CD4-positive, alpha-beta T cell treated with Interleukin-4 for 4 hours (primary cell): ENCODE measurements around the gene SAFB.

Experiments used
- DNase-seq: peaks from one replicate; pipeline ENCODE4 v3.0.0-alpha.2; 2020

The SAFB gene

DNA sequence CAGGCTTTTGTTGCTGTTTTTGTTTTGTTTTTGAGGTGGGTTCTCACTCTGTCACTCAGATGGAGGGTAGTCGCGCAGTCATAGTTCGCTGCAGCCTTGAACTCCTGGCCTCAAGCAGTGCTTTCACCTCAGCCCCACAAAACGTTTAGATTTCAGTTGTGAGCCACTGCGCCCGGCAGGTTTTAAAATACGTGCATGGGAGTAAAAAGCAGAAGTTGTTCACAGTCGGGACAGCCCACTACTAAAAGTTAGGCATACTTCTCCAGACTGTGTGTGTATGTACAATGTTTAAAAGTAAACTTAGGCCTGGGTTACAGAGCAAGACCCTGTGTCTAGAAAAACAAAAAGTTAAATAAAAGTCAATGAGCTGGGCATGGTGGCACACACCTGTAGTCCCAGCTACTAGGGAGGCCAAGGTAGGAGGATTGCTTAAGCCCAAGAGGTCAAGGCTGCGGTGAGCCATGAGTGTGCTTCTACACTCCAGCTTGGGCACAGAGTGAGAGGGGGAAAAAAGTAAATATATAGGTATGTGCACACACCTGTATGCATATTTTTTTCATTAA is 6.1 kb downstream of the SAFB start:
- no peak for DNase-seq

GRCh38 chr19:5631567-5632240 is 8.8 kb downstream of the SAFB start:
- DNase-seq: no peak

DNA sequence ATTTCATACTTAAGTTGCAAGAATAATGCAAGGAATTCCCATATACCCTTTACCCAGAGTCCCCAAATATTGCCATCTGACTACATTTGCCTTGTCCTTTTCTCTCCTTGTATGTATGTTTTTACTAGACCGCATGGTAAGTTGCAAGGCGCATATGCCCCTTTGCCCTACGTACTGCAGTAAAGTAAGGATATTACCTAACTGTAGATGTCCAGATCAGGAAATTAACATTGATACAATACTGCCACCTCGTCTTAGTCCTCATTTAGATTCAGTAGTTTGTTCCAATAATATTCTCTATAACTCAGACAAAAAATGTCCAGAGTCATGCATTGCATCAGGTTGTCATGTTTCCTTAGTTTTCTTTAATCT is 9.3 kb downstream of the SAFB start:
- DNase-seq: no peak

GRCh38 chr19:5632657-5633056 is 9.8 kb downstream of the SAFB start:
- DNase-seq: no peak

DNA sequence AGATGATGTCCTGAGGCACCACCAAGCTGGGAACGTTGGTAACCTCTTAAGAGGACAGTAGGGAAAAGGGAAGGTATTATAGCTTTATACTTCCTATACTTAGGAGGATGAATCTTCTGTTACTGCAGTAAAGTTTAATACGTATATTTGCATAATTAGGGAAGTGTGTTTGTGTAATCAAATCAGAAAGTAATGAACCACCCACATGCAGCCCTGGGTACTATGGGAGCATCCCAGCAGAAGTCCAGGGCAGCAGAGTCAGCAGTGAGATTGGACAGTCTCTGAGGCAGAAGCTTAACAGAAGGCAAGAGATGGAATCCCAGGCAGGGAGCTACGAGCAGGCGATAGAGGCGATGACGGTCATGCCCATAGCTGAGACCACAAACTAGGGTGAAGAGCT is 12.5 kb downstream of the SAFB start:
- no peak for DNase-seq

GRCh38 chr19:5637971-5638370 is 15.1 kb downstream of the SAFB start:
- no peak for DNase-seq

GRCh38 chr19:5641171-5641570 is 18.3 kb downstream of the SAFB start:
- no peak for DNase-seq

- DNase-seq: no peak
Observed at GRCh38 chr19:5642204-5642603, 19.3 kb downstream of the SAFB start.

DNA sequence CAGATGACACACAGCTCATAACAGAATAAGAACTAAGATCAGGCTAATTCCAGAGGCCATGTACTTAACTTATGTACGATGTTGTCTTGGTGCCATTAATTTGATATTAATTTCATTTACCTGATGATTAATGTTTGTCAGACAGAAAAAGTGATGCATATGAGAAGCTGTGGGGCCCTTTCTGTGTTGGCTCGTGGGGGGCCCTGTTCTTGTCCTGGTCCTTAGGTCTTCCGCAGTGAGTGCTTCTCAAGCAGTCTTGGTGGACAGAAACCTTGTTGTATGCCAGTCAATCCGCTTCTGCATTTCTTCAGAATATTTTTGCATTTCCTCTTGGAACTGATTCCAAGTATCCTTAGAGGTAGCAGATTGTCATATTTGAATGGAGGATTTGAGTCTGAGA is 20.2 kb downstream of the SAFB start:
- DNase-seq: no peak

DNA sequence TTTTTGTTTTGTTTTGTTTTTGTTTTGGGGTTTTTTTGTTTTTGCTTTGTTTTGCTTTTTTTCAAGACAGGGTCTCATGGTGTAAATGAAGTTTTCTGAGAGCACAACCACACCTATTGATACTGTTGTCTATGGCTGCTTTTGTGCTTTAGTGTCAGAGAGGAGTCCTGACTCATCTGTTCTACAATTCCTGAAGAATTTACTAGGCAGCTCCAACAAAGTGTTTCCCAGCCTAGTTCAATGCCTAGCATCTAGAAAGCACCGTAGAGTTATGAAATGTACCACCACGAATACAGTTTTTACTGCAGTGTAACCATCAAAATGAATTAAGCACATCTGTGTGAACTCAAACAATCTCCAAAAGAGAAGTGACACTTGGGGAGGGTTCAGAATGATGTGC is 21.2 kb downstream of the SAFB start:
- DNase-seq: no peak

DNA sequence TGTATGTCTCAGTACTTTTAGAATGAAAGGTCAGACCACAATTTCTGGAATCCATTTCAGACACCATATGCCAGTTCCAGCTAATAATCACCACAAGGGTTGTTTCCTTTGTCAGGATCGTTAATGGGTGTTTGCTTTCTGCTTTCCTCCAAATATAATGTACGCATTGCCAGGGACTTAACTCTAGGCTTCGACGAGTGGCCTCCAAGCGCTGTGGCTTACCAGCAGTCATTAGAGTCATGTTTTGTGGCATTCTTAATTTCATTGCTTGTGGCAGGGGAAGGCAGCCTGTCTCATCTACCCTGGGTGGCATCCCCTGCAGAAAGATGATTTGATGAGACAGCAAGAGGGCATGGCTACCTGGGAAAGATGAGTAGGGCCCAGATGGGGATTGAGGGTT is 22.5 kb downstream of the SAFB start:
- DNase-seq: no peak

GRCh38 chr19:5646703-5647102 is 23.8 kb downstream of the SAFB start:
- DNase-seq: no peak

GRCh38 chr19:5648464-5648863 is 25.6 kb downstream of the SAFB start:
- no peak for DNase-seq

DNA sequence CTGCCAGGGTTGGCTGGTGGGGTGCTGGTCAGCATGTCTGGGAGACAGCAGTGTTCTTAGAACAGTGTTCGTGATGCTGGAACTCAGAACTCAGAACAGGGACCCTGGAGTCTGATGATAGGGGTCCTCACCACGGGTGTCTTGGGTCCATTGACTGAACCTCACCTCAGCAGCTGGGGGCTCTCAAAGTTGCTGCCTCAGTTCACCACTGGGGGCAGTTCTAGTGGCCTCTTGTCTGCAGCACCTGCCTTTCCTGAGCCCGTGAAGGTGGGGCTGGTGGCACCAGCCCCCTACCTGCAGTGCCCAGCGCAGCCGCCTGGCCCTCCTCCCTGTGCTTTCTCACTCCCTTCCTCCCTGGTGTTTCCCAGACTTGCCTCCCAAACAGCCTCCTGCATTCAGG is 28.5 kb downstream of the SAFB start:
- DNase-seq: no peak

DNA sequence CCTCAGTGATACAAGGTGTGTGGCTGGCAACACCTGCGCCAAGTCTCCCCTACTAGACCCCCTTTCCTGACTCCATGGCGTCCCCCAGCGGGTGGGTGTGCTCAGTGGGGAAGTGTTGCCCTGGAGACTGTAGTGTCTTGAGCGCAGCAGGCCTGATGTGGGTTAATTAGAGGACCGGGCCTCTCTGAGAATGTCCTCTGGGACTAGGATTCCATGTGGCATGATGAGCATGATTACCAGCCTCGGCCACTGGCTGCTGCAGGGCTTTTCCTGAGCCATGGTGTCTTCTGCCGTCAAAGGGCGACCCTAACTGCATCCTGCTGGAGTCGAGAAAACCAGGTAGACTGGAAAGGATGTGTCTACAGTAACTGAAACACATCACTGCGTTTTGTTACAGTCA is 29.4 kb downstream of the SAFB start:
- no peak for DNase-seq

DNA sequence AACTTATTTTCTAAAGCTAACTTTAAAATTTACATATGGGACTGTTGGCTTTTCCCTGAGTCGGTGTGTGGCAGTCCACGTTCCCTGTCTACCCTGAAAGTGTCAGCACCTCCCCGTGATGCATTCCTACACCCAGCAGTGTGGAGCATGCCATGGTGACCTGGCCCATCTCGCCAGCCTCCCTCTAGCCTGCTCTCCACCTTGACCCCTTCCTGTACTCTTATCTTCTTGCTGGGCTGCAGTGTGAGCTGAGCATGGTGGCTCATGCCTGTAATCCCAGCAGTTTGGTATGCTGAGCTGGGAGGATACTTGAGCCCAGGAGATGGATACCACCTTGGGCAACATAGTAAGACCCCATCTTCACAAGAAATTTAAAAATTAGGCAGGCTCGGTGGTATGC is 32.0 kb downstream of the SAFB start:
- no peak for DNase-seq

DNA sequence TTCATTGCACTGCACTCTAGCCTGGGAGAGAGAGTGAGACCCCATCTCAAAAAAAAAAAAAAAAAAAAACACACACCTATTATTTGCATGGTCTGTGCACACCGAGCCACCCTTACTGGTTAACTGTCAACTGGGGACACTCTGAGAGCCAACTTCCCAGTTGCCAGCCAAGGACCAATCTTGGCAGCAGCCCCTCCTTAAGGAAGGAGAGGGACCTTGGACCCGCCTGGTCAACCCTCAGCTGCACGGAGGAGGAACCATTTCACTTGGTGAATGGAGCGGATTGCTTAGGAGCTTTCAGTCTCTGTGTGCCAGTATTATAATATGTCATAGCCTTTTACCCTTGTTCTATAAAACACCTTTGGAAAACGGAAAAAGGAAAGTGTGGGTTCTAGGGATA is 32.5 kb downstream of the SAFB start:
- DNase-seq: no peak

GRCh38 chr19:5661483-5661882 is 38.6 kb downstream of the SAFB start:
- no peak for DNase-seq

DNA sequence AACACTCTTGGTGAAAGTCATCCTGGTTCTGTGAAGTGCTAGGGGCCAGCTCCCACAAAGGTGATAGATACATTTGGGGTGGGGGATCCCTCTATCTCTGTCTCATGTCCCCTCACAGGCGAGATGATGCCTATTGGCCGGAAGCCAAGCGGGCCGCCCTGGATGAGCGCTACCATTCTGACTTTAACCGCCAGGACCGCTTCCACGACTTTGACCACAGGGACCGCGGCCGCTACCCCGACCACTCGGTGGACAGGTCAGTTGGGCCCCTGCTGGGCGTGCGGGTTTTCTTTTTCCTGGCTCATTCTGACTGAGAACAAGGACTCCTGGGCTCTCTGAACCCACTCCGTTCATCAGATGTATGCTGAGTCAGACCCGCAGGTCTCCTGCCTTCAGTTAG is 41.0 kb downstream of the SAFB start:
- DNase-seq: no peak

GRCh38 chr19:5664515-5664914 is 41.6 kb downstream of the SAFB start:
- no peak for DNase-seq

DNA sequence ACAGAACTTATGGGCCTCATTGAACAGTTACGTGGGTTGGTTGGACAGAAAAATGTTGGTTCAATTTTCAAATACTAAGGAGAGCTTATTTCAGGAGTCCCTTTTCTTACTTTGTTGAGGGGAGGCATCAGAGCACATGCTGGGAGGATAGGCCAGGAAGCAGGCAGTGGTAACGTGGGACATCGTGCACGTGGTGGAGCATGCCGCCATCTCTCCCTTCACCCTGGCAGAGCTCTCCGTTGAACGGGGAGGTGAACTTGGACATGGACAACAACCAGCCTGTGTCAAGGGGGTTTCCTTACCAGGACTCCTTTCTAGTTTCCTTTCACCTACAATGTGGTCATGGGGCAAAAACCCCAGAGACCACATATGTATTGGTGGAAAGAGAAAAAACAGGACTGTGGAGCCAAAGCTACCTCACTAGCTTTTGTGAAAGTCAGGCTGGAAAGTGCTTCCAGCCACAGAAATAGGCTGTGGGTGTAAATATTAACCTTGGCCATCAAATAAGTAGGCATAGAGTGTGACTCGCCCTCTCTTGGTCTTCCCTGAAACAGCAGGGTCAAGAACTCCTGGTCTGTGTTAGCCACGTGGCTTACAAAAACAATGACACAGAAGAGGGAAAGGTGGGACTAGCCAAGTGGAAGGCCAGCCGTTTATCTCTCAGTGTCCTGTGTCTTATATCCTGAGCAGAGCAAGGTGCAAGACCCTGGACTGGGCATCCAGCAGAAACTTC is 43.1 kb downstream of the SAFB start:
- no peak for DNase-seq

- DNase-seq: no peak
Observed at GRCh38 chr19:5666921-5667610, 44.2 kb downstream of the SAFB start.

- no peak for DNase-seq
Observed at GRCh38 chr19:5667751-5668271, 44.9 kb downstream of the SAFB start.

DNA sequence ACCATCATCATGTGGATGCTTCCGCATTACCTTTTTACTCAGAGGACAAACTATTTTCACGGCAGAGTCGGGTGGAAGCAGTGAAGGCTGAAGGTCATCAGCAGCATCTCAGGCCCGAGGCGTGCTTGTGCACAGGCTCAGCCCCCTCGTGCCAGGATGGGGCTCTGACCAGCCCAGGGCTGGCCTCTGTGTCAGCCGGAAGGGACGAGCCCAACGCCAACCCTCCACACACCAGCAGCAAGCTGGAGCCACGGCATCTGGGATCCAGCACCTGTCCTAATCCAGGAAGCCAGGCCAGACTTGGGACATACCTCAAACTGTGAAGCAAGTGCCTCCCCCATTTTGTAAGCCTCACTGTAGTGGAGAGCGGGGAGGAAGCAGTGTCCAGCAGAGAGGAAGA is 46.3 kb downstream of the SAFB start:
- DNase-seq: no peak
